CD4-positive, alpha-beta T cell treated with Interleukin-4 for 1 hour (primary cell): Measurements from ENCODE around the gene PNKD.

Source experiments
- DNase-seq, 2 donors: peaks; one replicate each; pipeline ENCODE4 v3.0.0-alpha.2; 2020 to 2022

PNKD gene

DNA sequence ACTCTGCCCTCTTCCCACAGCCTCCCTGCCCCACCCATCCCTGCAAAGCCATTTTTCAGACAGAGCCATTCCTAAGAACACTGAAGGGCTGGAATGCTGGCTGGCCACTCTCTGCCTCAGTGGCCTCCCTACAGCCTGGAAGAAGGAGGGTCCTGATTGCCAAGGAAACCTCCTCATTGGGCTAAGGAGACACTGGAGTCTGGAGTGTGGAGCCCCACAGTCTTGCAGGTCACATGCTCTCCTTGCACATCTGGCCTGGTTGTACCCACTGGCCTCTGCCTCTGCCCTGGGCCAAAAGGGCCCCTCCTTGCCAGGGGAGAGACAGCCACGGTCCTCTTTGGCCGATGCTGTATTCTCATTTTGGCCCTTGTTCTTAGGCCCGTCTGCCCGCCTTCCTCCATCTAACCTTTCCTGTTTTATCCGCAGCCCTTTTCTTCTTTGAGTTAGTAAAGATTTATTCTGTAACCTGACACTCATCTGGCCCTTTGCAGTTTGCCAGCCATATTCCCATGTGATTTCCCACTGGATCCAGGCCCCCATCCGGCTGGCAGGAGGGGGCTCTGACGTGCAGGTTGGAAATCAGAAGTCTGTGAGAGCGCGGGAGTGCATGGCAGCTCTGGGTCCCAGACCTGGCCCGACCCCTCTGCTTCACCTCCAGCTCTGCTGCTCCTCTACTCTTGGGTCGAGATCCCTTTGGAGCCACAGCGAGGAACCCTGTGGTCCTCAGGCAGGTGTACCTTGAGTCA, 75.3 kb downstream of the PNKD start:
- DNase-seq: no peak

DNA sequence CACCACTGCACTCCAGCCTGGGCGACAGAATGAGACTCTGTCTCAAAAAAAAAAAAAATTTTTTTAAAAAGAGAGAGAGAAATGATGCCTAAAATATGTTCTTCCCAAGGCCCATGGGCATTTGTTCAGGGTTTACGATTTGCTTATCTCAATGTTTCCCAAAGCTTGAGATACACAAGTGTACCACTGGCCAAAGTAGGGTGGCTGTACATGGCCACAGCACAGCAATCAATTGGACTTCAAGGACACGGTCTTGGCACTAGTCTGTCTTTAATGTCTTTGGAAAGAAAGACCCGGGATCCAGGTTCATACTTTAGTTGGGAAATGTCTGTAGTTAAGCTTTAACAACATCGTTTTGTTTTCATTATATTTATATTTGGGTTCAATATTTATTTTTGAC, 76.9 kb downstream of the PNKD start:
- no peak for DNase-seq

DNA sequence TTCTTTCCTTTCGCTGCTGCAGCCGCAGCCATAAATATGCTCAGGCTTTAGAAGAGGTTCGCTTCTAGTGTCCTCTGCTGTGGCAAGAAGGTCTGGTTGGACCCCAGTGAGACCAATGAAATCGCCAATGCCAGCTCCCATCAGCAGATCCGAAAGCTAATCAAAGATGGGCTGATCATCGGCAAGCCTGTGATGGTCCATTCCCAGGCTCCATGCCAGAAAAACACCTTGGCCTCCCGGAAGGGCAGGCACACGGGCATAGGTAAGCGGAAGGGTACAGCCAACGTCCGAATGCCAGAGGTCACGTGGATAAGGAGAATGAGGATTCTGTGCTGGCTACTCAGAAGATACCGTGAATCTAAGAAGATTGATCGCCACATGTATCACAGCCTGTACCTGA, 83.7 kb downstream of the PNKD start:
- DNase-seq: no peak

DNA sequence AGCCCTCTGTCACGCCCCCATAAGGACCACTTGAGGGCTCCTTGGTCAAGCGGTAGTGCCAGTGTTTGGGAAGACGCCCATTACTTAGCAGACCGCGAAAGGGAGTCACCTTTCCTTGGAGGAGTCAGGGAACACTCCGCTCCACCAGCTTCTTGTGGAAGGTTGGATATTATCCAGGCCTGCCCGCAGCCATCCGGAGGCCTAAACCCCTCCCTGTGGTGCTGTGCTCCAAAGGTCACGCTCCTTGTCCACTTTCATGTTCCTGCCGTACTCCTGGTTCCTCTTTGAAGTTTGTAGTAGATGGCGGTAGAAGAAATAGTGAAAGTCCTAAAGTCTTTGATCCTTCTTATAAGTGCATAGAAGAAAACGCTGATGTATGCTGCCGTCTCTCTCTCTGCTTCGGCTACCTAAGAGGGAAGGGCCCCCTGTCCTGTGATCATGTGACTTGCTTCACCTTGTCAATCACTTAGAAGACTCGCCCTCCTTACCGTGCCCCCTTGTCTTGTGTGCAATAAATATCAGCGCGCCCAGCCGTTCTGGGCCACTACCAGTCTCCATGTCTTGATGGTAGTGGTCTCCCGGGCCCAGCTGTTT, 84.6 kb downstream of the PNKD start:
- DNase-seq: no peak

DNA sequence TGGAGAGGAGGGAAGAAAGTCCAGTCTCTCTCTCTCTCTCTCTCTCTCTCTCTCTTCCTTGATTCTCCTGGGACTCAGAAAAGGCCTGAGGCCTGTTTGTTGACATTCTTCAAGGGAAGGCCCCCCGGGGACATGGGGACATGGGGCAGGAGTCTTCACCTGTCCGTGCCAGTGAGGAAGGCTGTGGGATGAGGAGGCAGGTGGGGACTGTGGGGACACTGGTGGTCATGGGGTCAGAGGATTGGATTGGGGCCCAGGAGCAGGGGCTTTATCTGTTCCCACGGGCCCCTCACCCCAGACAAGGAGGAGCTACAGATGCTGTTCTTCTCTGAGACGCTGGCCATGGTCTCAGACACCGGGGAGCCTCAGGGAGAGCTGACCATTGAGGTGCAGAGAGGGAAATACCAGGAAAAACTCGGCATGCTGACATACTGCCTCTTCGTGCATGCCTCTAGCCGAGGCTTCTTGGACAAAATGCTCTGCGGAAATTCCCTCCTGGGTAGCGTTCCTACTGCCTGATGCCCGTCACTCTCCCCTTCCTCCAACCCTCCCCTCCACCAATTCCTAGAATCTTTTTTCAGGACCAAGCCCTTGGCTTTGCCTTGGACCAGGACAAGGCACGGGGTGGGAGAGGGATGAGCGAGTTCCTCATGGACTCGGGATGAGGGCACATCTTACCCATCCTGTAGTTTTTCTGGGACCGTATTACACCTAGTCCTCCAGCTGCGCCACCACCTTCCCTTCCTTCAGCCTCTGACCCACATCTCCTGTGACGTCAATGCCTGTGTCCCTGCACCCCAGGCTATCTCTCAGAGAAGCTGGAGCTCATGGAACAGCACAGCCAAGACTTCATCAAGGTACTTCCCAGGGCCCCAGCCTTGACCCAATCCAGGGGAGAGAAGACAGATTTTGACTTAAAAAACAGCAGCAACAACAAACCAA, 87.2 kb downstream of the PNKD start:
- no peak for DNase-seq

DNA sequence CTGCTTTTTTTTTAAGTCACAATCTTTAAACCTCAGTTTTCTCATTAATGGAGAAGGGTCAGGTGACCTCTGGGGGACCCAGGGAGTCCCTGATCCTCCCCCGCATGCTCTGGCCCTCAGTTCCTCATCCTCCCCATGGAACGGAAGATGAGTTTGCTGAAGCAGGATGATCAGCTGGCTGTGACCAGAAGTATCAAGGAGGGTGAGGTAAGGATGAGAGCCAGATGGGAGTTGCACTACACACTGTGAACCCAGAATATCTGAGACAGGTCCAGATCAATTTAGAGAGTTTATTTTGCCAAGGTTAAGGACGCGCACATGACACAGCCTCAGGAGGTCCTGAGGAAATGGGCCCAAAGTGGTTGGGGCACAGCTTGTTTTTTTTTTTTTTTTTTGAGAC, 90.1 kb downstream of the PNKD start:
- DNase-seq: peak in 1 of 2 donors; percentile 61

DNA sequence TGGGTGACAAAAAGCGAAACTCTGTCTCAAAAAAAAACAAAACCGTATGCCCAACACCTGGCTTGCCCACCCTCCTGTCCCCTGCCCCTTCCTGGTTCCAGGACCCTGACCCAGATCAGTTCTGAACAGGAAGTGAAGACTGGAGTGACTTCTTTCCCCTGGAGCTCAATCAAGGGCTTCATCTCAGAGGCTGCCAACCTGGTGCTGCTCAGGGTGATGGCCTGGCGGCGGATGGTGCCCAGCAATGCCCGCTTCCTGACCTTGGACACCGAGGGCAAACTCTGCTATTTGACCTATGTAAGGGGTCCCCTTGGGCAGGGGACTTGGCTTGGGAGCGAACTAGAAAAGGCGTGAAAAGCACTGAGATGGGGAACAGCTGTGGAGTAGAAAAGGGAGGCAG, 92.3 kb downstream of the PNKD start:
- no peak for DNase-seq

DNA sequence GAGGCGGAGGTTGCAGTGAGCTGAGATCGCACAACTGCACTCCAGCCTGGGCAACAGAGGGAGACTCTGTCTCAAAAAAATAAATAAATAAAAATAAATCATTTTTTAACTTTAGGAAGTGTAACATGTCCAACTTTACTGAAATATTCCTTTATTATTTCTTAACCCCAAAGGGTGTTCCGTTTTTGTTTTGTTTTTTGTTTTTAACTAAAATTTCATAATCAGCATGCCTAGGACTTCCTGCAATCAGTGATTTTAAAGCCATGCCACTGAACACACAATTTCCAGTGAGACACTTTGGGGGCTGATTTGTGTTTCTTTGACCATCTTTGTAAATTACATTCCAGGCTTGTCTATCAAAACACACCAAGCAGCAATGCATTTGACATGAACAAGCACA, 93.4 kb downstream of the PNKD start:
- DNase-seq: no peak

DNA sequence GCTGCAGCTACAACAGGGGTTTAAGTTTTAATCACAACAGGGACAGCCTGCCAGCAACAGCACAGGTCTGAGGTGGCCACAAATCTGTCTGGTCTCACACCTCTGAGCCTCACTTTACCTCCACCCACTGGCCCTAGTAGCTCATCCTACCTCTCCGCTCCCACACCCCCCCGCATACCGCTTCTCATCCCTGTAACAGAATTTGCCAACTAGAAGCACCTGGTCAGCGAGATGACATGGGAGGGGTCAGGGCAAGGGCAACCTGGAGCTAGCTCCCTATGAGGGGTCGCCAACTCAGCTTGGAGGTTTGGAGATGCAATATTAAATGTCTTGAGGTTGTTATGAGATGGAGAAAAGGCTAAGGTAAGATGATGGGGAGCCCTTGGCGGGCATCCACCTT, 93.9 kb downstream of the PNKD start:
- no peak for DNase-seq

DNA sequence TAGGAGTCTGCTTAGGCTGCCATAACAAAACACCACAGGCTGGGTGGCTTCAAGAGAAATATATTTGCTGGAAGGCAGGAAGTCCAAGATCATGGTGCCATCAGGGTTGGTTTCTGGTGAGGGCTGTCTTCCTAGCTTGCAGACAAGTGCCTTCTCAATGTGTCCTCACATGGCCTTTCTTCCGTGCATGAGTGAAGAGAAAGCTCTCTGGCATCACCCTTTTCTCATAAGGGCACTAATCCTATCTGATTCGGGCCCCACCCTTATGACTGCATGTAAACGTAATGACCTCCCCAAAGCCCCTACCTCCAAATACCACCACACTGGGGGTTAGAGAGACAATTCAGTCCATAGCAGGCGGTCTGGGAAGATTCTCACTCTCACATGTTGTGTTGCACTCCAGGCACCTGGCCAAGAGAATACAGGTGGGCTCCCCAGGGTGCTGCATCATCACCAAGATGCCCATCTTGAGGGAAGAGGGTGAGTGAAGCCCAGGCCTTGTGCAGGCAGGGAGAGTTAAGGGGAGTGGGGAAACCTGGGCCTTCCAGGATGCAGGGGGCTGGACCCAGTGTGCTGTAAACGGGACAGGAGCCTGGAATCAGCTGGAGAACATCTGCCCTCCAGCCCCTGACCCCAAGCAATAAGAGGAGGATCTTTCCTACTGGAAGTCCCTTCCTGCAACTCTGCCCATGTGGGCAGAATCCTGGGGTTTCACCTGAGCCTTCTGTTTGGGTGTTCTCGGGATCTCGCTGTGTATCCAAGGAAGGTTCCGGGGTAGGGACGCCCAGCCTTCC, 96.5 kb downstream of the PNKD start:
- DNase-seq: no peak

DNA sequence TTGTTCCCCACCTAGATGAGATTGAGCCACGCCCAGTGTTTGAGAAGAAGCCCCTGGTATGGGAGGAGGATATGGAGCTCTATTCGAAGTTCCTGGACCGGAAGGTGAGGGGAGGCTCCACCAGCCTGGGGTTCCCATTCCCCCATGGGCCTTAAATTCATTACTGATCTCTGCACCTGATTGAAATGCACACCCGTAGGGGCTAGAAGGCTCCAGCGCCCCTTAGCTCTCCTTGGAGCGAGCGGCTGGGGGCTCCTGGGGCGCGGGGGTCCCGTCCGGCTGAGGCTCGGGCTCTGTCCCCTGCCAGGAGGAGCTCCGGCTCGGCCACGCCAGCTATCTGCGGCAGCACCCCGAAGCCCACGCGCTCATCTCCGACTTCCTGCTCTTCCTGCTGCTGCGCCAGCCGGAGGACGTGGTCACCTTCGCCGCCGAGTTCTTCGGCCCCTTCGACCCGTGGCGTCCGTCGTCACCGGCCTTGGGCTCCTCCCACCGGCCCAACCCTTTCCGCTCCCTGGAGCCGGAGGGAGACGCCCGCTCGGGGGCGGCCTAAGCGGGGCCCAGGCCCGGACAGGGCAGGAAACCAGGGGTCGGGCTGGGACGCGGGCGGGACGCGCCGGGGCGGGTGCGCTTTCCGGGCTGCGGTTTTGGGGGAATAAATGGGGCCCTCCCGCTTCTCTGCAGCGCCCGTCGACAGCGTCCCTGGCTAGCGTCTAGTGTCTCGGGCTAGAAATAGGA, 97.3 kb downstream of the PNKD start:
- peak; percentile 80 to 86 for DNase-seq

DNA sequence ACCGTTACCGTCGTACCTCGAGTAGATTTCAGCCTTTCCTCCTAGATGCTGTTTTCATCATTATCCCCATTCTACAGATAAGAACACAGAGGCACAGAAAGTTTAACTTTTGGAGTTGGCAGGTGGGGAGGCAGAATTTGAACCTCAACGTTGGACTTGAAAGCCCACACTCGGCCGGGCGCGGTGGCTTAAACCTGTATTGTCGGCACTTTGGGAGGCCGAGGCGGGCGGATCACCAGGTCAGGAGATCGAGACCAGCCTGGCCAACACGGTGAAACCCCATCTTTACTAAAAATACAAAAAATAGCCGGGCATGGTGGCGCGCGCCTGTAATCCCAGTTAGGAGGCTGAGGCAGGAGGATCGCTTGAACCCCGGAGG, 97.8 kb downstream of the PNKD start:
- DNase-seq: no peak

DNA sequence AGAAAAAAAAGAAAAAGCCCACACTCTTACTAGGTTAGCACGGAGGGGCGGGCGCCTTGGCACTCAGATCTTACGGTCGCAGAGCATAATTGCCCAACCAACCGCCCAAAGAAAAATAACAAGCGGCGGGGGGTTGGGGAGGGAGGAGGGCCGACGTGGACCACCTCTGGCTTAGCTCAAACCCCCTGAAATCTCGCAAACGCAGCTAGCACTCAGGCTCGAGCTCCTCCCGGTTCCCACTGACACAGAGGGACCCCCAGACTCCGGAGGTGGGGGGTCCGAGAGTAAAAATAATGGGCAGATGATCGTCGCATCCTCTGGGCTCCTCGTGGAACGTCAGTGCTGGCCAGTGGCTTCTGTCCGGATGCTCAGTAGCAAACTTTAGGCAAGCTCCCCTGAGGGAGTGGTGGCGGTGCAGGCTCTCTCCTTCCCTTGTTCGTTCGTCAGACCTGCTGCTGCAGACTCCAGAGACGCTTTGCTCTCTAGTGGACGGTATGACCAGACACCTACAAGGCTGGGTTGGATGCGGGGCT, 98.4 kb downstream of the PNKD start:
- peak in 1 of 2 donors; percentile 43 for DNase-seq

DNA sequence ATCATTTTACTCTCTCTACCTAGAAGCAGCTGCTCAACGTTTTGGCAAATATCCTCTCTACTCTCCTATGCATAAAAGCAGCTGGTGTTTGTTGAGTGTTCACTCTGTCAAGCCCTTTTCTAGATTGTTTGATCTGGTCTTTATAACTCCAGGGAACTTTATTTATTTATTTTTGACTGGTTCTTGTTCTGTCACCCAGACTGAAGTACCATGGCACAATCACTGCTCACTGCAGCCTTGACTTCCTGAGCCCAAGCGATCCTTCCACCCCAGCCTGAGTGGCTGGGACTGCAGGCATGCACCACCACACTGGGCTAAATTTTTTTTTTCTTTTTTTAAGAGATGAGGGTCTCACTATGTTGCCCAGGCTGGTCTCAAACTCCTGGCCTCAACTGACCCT, 99.0 kb downstream of the PNKD start:
- no peak for DNase-seq

DNA sequence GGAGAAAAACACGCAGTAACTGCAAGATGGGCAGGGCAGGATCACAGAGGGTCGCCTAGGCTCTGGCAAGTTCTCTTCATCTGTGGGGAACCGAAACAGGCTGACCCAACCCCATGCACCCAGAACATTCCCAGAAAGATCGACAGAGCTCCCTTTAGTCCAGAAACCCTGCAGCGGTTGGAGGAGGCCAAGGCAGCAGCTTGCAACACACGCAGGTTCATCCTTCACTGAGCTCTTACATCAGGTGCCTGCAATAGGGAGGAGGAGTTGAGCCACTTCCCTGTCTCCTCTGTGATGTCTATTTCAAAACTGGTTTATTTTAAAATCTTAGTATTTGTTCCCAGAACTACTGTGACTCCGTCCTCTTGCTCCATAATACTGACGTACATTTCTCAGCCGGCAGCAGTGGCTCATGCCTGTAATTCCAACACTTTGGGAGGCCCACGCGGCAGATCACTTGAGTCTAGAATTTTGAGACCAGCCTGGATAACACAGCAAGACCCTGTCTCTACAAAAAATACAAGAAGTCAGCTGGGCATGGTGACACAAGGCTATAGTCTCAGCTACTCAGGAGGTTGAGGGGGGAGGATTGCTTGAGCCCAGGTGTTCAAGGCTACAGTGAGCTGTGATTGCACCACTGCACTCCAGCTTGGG, 100.2 kb downstream of the PNKD start:
- DNase-seq: peak in 1 of 2 donors; percentile 70

DNA sequence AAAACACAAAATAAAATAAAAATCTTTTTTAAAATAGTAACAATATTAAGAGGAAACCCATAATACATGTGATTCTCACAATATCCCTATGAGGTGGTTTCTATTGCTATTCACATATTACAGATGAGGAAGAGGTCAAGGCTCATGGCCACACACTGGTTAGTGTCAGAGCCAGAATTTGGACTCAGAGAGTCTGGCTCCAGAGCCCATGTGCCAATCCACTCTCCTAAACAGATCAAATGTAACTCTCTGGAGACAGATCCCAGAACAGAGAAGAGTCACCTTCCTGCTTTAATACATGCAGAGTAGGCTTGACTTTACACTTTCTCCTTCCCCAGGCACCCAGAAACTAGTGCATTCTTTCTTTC, 101.6 kb downstream of the PNKD start:
- no peak for DNase-seq

DNA sequence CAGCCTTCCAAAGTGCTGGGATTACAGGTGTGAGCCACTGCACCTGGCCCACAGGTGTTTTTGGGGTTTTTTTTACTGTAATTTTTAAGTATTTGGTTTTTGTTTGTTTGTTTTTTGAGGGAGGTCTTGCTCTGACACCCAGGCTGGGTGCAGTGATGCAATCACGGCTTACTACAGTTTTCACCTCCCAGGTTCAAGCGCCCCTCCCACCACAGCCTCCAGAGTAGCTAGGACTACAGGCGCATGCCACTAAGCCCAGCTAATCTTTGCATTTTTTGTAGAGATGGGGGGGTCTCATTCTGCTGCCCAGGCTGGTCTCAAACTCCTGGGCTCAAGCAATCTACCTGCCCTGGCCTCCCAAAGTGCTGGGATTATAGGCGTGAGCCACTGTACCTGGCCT, 104.5 kb downstream of the PNKD start:
- DNase-seq: no peak

DNA sequence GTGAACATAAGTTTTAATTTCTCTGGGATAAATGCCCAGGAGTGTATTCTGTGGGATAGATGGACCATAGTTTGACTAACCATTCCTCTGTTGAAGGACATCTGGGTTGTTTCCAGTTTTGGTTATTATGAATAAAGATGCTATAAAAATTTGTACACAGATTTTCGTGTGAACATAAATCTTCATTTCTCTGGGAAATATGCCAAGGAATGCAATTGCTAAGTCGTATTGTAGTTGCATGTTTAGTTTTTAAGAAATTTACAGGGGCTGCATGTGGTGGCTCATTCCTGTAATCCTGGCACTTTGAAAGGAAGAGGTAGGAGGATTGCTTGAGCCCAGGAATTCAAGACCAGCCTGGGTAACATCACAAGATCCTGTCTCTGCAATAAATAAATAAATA, 104.9 kb downstream of the PNKD start:
- DNase-seq: no peak

DNA sequence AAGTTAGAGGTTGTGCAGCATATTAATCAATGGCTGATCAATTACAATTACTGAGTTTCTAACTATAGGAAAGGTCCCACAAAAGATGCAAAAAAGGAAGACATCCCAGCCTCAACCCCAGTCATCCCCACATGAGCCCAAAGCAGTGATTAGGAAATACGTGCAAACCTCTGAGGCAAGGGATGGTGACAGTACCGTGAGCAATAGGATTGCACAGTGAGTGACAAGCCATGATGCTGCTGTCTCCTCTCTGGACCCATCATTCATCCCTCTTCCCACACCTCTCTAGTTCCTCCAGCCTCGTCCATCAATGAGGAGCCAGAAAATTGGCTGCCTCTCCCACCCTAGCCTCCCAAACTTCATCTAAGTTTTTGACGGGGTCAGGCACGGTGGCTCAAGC, 107.7 kb downstream of the PNKD start:
- peak in 1 of 2 donors; percentile 66 for DNase-seq

DNA sequence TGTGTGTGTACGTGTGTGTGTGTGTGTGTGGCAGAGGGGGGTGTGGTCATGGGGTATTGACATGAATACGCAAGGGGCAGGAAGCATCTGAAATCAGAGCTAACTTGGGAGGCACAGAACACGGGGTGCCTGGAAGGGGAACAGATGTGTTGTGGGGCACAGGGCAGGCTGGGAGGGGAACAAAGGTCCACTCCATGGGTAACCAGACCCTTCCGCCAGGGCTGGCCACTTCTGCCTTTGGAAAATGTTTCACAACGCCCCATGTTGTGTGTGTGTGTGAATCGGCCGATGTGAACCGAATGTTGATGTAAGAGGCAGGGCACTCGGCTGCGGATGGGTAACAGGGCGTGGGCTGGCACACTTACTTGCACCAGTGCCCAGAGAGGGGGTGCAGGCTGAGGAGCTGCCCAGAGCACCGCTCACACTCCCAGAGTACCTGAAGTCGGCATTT, 111.6 kb downstream of the PNKD start, which contains the start of gene SLC11A1:
TSS of gene SLC11A1 (plus strand) at position 358 of the 451 bp plus-strand sequence. CDS start 96 bp downstream, outside the sequence.
- DNase-seq: peak in 1 of 2 donors; percentile 78

DNA sequence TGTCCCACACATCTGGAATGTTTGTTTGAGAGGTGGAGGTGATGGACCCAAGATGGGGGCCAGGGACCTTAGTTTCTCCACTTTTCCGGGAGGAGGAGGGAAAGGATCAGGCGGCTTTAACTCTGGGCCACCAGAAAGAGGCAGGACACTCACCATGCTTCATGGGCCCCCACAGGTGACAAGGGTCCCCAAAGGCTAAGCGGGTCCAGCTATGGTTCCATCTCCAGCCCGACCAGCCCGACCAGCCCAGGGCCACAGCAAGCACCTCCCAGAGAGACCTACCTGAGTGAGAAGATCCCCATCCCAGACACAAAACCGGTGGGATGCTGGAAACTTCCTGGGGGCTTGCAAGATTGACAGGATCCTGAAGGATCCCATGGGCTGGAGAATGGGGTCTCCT, 112.5 kb downstream of the PNKD start:
- no peak for DNase-seq
